SKM-1 (cell line): Measurements from ENCODE around the gene C9orf152.
A peak's percentile ranks its signal among the peaks of the same experiment; 100 is the strongest.
"Not testable (repeated sequence)": the region's sequence is repeated elsewhere in the genome, so short reads cannot be mapped to it uniquely, and the experiment has no call there.

Source experiments
- DNase-seq: peaks from one replicate; lab custom pipeline; 2025; ENCODE audit not compliant: unreplicated experiment; lab: John Stamatoyannopoulos, UW

C9orf152 gene

GRCh38 chr9:110214586-110215355 is 6.8 kb upstream of the C9orf152 start:
- no peak for DNase-seq

GRCh38 chr9:110214090-110214489 is 6.1 kb upstream of the C9orf152 start:
- no peak for DNase-seq

- DNase-seq = no peak
These were observed 5.6 kb upstream of the C9orf152 start for GRCh38 chr9:110213413-110214044.

- DNase-seq = no peak
These were observed 803 bp downstream of the C9orf152 start for GRCh38 chr9:110207071-110207641.

DNA sequence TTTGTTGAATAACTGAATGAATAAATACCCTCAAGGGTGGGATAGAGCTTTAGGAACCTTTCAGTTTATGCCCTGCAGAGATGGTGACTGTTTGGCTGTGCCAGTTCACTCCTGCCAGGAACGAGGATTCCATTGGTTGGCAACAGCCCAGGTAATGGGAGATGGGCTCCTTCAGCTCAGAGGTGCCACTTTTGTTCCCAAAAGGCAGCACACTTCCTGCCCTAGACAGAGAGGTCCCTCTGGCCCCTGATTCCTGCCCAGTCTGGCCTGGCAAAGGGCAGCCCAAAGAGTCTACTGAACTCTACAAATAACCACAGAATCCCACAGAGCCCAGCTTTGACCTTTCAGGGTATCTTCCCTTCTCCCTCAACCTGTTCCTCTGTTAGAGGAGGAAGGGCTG is 1.6 kb downstream of the C9orf152 start:
- no peak for DNase-seq

- DNase-seq = not testable (repeated sequence)
These were observed 2.3 kb downstream of the C9orf152 start for GRCh38 chr9:110205612-110206011.

GRCh38 chr9:110202232-110202631 is 5.7 kb downstream of the C9orf152 start:
- no peak for DNase-seq

GRCh38 chr9:110199643-110200042 is 8.3 kb downstream of the C9orf152 start:
- no peak for DNase-seq

GRCh38 chr9:110198357-110198756 is 9.6 kb downstream of the C9orf152 start:
- DNase-seq = no peak

DNA sequence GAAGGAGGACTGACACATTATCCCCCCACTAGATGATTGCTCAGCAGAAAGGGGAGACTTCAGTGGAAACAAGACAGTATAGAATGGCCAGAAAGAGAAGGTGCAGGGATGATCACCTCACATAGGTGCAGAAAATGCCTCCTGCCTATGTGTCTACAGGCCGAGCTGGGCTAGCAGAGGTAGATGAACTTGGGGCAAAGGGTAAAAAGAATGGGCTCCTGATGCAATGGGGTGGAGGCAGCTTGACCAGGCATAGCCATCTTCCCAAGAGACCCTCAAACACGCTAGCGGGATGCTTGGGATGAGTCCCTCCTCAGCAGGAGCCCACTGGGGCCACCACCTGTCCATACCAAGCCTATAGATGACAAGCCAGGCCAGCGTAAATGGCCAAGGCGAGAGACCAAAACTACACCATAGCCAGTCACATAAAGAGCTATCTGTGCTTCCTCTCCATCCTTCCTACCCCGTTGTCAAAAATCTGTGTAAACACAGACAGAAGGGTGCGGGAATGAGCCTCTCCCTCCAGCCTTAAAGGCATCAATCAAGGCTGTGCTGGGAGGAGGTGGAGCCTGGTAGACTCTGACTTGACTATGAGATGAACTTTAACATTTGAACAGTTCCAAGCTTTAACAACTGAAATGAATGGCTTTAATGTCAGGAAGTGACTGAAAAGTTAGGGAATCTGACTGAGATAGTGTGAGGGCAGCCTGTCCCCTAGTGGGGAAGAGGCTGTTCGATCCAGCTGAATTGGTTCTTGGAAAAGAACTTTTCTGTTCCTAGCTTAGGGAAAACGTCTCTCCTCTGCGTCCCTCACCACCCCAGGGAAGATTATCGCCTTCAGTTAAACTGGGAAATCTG is 10.4 kb downstream of the C9orf152 start:
- DNase-seq = no peak

- not testable (repeated sequence) for DNase-seq
These were observed 11.9 kb downstream of the C9orf152 start for GRCh38 chr9:110196084-110196499.

DNA sequence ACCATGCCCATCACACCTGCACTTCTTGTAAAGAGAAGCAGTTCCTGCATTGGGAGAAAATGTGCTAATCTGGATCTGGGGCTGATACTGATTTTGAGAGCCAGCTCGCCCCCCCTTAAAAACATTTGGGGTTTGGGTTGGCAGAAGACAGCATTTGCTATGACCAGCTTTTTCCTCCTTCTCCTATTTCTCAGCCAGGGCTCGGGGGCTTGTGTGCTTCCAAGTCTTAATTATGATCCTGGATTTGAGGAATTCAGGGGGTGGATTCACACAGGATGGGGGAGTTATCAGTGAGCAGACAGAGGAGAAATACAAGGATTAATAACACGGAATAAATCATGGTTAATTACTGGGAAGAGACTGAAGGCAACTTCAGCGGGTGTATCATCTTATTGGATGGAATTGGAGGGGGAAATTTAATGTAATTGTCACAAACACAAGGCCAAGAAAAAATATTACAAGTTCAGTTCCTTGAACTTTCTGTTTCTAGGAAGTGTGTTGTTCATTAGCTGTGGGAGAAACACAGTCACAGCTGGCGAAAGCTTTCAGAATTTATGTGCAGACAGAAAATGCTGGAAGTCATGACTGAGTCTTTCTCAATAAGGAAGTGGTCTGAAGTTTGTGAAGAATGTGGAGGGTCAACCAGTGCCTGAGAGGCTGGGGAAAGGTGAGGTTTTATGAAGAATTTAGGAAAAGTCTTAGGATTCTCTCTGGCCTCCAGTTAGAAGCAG is 15.3 kb downstream of the C9orf152 start:
- peak; percentile 1 for DNase-seq

DNA sequence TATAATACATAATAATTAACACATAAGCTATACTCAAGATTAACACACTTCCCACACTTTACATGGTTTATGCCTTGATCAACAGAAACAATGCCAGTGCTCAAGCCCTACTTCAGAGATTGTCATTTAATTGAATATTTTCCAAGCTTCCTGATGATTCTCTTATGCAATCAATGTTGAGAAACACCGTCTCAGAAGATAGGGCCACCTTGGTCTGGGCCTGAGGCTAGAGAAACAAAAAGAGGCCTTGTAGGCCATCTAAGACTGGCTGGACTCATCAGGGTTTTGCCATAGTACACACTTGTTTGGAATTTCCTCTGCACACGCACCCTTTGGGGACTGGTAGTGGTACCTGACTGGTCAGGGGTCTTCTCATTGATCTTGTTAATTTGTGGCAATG is 16.3 kb downstream of the C9orf152 start:
- DNase-seq = no peak

- no peak for DNase-seq
These were observed 18.2 kb downstream of the C9orf152 start for GRCh38 chr9:110189559-110190320.

- DNase-seq = peak; percentile 6
These were observed 19.0 kb downstream of the C9orf152 start for GRCh38 chr9:110188991-110189390.

GRCh38 chr9:110188101-110188500 is 19.9 kb downstream of the C9orf152 start:
- no peak for DNase-seq

- no peak for DNase-seq
These were observed 20.8 kb downstream of the C9orf152 start for GRCh38 chr9:110187126-110187525.

GRCh38 chr9:110186254-110186653 is 21.7 kb downstream of the C9orf152 start:
- DNase-seq = no peak

- no peak for DNase-seq
These were observed 22.2 kb downstream of the C9orf152 start for GRCh38 chr9:110185806-110186205.
